G401.6 (cell line): Measurements from ENCODE around the gene ZBTB7B.
"Not testable (repeated sequence)": the region's sequence is repeated elsewhere in the genome, so short reads cannot be mapped to it uniquely, and the experiment has no call there.

ENCODE experiments used
- FAIRE-seq: peaks from 2 replicates; lab custom pipeline; 2012; peaks lifted over from hg19 to GRCh38; lab: Jason Lieb, UNC

Gene ZBTB7B

GRCh38 chr1:154989195-154989860 is 13.3 kb upstream of the ZBTB7B start:
- FAIRE-seq: no peak

- no peak for FAIRE-seq
These were observed 12.3 kb upstream of the ZBTB7B start for GRCh38 chr1:154990276-154990675.

- no peak for FAIRE-seq
These were observed 9.7 kb upstream of the ZBTB7B start for GRCh38 chr1:154992721-154993571.

- FAIRE-seq: no peak
These were observed 8.9 kb upstream of the ZBTB7B start, which contains the start of gene LENEP for GRCh38 chr1:154993572-154994268. LENEP (plus strand) TSS chr1:154993586; CDS start chr1:154993608, 22 bp downstream.

GRCh38 chr1:154994269-154994587 is 8.4 kb upstream of the ZBTB7B start:
- FAIRE-seq: no peak

- no peak for FAIRE-seq
These were observed 8.0 kb upstream of the ZBTB7B start for GRCh38 chr1:154994591-154994990.

- not testable (repeated sequence) for FAIRE-seq
These were observed 7.2 kb upstream of the ZBTB7B start for GRCh38 chr1:154995301-154995983.

- no peak for FAIRE-seq
These were observed 5.5 kb upstream of the ZBTB7B start for GRCh38 chr1:154996966-154997701.

GRCh38 chr1:154998201-154998780 is 4.3 kb upstream of the ZBTB7B start:
- no peak for FAIRE-seq

GRCh38 chr1:154998818-154999570 is 3.6 kb upstream of the ZBTB7B start:
- peak; percentile 93 for FAIRE-seq

GRCh38 chr1:154999571-155000410 is 2.8 kb upstream of the ZBTB7B start:
- FAIRE-seq: no peak

GRCh38 chr1:155000411-155000725 is 2.2 kb upstream of the ZBTB7B start:
- FAIRE-seq: no peak

GRCh38 chr1:155000726-155001424 is 1.7 kb upstream of the ZBTB7B start:
- FAIRE-seq: peak; percentile 41

GRCh38 chr1:155001425-155001674 is 1.3 kb upstream of the ZBTB7B start:
- no peak for FAIRE-seq

GRCh38 chr1:155001675-155002463 is 733 bp upstream of the ZBTB7B start:
- FAIRE-seq: peak; percentile 90

GRCh38 chr1:155003227-155003765 is 694 bp downstream of the ZBTB7B start:
- FAIRE-seq: no peak

- FAIRE-seq: no peak
These were observed 1.3 kb downstream of the ZBTB7B start for GRCh38 chr1:155003766-155004351.
